ENCODE data around the gene PKP4. TPM values are rescaled to one million over a fixed set of nuclear protein-coding genes. Genes with fewer than 3 reads are reported as not detected.
A peak's percentile ranks its signal among the peaks of the same experiment; 100 is the strongest.

Gene PKP4
- total RNA-seq, 3 donors from 2014 or later, result 41.6 to 59.1 (median 51.1) TPM

- no peaks in the 10 kb centered on the region for H3K4me1 ChIP-seq (ENCODE audit: low read depth)
- intact Hi-C loops (cut with DNase I, micrococcal nuclease), result no loop called here
- no peaks in the 10 kb centered on the region for H3K36me3 ChIP-seq (ENCODE audit: low read depth)
- no peak overlapping the region for H3K4me3 ChIP-seq
- H3K9me3 ChIP-seq, result no peaks in the 10 kb centered on the region
- no peak for TF ChIP-seq CTCF (IDR thresholded peaks at IDR 0.05)
- ATAC-seq (no peak), DNase-seq (no peak)
These were observed 190.9 kb downstream of the PKP4 start for GRCh38 chr2:158647436-158648231.

- no peaks in the 10 kb centered on the region for H3K9me3 ChIP-seq
- no peak for TF ChIP-seq CTCF (IDR thresholded peaks at IDR 0.05)
- no peaks in the 10 kb centered on the region for H3K4me1 ChIP-seq (ENCODE audit: low read depth)
- no peak for ATAC-seq
- intact Hi-C loops (cut with DNase I, micrococcal nuclease), result no loop called here
- no peak for DNase-seq
- no peaks in the 10 kb centered on the region for H3K36me3 ChIP-seq (ENCODE audit: low read depth)
- no peak overlapping the region for H3K4me3 ChIP-seq
These were observed 193.1 kb downstream of the PKP4 start for GRCh38 chr2:158649846-158650245.

- no peak for TF ChIP-seq CTCF (IDR thresholded peaks at IDR 0.05)
- intact Hi-C loops (cut with DNase I, micrococcal nuclease), result no loop called here
- H3K9me3 ChIP-seq, result no peaks in the 10 kb centered on the region
- ATAC-seq (peak; percentile 51), DNase-seq (no peak)
- H3K4me1 ChIP-seq (ENCODE audit: low read depth), result no peaks in the 10 kb centered on the region
- no peaks in the 10 kb centered on the region for H3K36me3 ChIP-seq (ENCODE audit: low read depth)
- no peak overlapping the region for H3K4me3 ChIP-seq
These were observed 194.1 kb downstream of the PKP4 start for GRCh38 chr2:158650646-158651357.

- Histone ChIP-seq H3K4me1 (ENCODE audit: low read depth) (no peaks in the 10 kb centered on the region), H3K4me3 (no peak overlapping the region), H3K36me3 (ENCODE audit: low read depth) (no peaks in the 10 kb centered on the region), H3K9me3 (no peaks in the 10 kb centered on the region)
- ATAC-seq (peak; percentile 45), DNase-seq (no peak)
- TF ChIP-seq CTCF (IDR thresholded peaks at IDR 0.05), result no peak
- intact Hi-C loops (cut with DNase I, micrococcal nuclease), result no loop called here
These were observed 194.8 kb downstream of the PKP4 start for GRCh38 chr2:158651358-158652057.

- Histone ChIP-seq H3K4me1 (ENCODE audit: low read depth) (no peaks in the 10 kb centered on the region), H3K4me3 (no peak overlapping the region), H3K36me3 (ENCODE audit: low read depth) (no peaks in the 10 kb centered on the region), H3K9me3 (no peaks in the 10 kb centered on the region)
- ATAC-seq (no peak), DNase-seq (no peak)
- TF ChIP-seq CTCF (IDR thresholded peaks at IDR 0.05), result no peak
- intact Hi-C loops (cut with DNase I, micrococcal nuclease), result no loop called here
These were observed 198.9 kb downstream of the PKP4 start for GRCh38 chr2:158655628-158656027.

All from mucosa of descending colon (tissue), 3 donors.